Thyroid gland (tissue), 4 donors: ENCODE measurements around the gene STEEP1. TPM values are rescaled to one million over a fixed set of nuclear protein-coding genes. Genes with fewer than 3 reads are reported as not detected.

ENCODE experiments used
- DNase-seq, 2 donors: peaks; one replicate each; pipeline ENCODE4 v3.0.0-alpha.2; 2019
- H3K27ac ChIP-seq, 3 donors: fragments of 200-600 bp; sonication (generic); 1 replicate in 2 of 3; 2 replicates in 1 of 3; pipeline ENCODE4 v1.5.1; 2016 to 2019; ENCODE audit warnings: mild to moderate bottlenecking in 1 of 3, moderate library complexity in 1 of 3
- H3K27me3 ChIP-seq: fragments of 200-600 bp; sonication (generic); one replicate; pipeline ENCODE4 v1.5.1; 2019
- H3K36me3 ChIP-seq, 2 donors: fragments of 200-600 bp; sonication (generic); one replicate each; pipeline ENCODE4 v1.5.1; 2016 to 2019
- H3K4me1 ChIP-seq, 2 donors: fragments of 200-600 bp; sonication (generic); one replicate each; pipeline ENCODE4 v1.5.1; 2017 to 2019
- H3K4me3 ChIP-seq, 3 donors: fragments of 200-600 bp; sonication (generic); replicated peaks in 1 of 3; 1 replicate in 2 of 3; 2 replicates in 1 of 3; pipeline ENCODE4 v1.5.1; 2016; ENCODE audit warnings: mild to moderate bottlenecking in 1 of 3
- H3K9me3 ChIP-seq: fragments of 200-600 bp; sonication (generic); one replicate; pipeline ENCODE4 v1.5.1; 2017
- POLR2A ChIP-seq, 2 donors: fragments of 450-650 bp; IDR thresholded peaks; one replicate each; pipeline ENCODE4 v1.6.1; 2017; ENCODE audit warnings: antibody characterized with exemption in 2 of 2, mild to moderate bottlenecking in 2 of 2, moderate library complexity in 1 of 2
- WGBS, 2 donors: methylation state at CpG; one replicate each; pipeline ENCODE4 v1.1.5; 2017; 5-methylcytosine and 5-hydroxymethylcytosine counted together
- intact Hi-C: fragments of 100-400 bp; cut with DNase I; formaldehyde crosslinking; loops from one replicate; pipeline ENCODE4 v1.15.1; 2023
- total RNA-seq, 4 donors: library from RNA; depleted of rRNA; stranded (reverse); fragments of >200 nt; gene quantifications; one replicate each; pipeline ENCODE4 v1.2.3, GENCODE V29; 2016
- TF ChIP-seq, protein P1 (sequence below), 6 experiments: fragments of 200-600 bp in 3 of 6; fragments of 450-650 bp in 3 of 6; sonication (generic) in 3 of 6; IDR thresholded peaks; one replicate each; pipeline ENCODE4 v1.5.1; 2016 to 2019; ENCODE audit warnings: antibody characterized with exemption in 6 of 6, mild to moderate bottlenecking in 2 of 6, inconsistent platforms in 1 of 6, moderate library complexity in 1 of 6

STEEP1 gene
- total RNA-seq, 4 donors from 2014 or later = 20.6 to 42.0 (median 33.7) TPM

GRCh38 chrX:119488749-119489148 is 76.5 kb downstream of the STEEP1 start:
- intact Hi-C loops = no loop called here
- no peak overlapping the region for H3K4me3 ChIP-seq
- H3K4me1 ChIP-seq = peaks cover 5 to 17% of the 10 kb centered on the region in 2 donors
- DNase-seq = peak; percentile 65 to 70
- no peaks in the 10 kb centered on the region for H3K27me3 ChIP-seq
- no peaks in the 10 kb centered on the region for H3K9me3 ChIP-seq
- WGBS, 2 donors = 13 to 15% methylated on average over 7 to 8 of the region's 8 CpGs
- no peak overlapping the region for H3K27ac ChIP-seq
- H3K36me3 ChIP-seq = no peaks in the 10 kb centered on the region
- TF ChIP-seq, protein P1, sequence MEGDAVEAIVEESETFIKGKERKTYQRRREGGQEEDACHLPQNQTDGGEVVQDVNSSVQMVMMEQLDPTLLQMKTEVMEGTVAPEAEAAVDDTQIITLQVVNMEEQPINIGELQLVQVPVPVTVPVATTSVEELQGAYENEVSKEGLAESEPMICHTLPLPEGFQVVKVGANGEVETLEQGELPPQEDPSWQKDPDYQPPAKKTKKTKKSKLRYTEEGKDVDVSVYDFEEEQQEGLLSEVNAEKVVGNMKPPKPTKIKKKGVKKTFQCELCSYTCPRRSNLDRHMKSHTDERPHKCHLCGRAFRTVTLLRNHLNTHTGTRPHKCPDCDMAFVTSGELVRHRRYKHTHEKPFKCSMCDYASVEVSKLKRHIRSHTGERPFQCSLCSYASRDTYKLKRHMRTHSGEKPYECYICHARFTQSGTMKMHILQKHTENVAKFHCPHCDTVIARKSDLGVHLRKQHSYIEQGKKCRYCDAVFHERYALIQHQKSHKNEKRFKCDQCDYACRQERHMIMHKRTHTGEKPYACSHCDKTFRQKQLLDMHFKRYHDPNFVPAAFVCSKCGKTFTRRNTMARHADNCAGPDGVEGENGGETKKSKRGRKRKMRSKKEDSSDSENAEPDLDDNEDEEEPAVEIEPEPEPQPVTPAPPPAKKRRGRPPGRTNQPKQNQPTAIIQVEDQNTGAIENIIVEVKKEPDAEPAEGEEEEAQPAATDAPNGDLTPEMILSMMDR (IDR thresholded peaks at IDR 0.05) = peak in 5 of 6 experiments; percentile 38 to 62 (median 53)
- TF ChIP-seq POLR2A (IDR thresholded peaks at IDR 0.05) = no peak

Other genes with a start within 250 kb of the STEEP1 start
- 10 to 100 TPM in 2 of 4 donors, 1 to 10 TPM in 2; 2.6 to 19.2 (median 9.9) TPM for gene SLC25A43, start 166.1 kb downstream of the STEEP1 start, total RNA-seq
- gene SLC25A5, start 97.0 kb downstream of the STEEP1 start, total RNA-seq = 100 to 1,000 TPM; 110 to 269 (median 202) TPM
- gene UBE2A, start 9.2 kb upstream of the STEEP1 start, total RNA-seq = 10 to 100 TPM; 29.8 to 70.3 (median 41.3) TPM
- 1 to 10 TPM; 6.1 to 9.5 (median 7.9) TPM for gene NKRF, start 41.0 kb upstream of the STEEP1 start, total RNA-seq
- gene SEPTIN6, start 127.8 kb upstream of the STEEP1 start, total RNA-seq = 10 to 100 TPM in 3 of 4 donors, 1 to 10 TPM in 1; 6.1 to 15.0 (median 14.6) TPM
- not detected for gene SOWAHD, start 193.2 kb upstream of the STEEP1 start, total RNA-seq
- gene RPL39, start 226.2 kb upstream of the STEEP1 start, total RNA-seq = 1,000 to 10,000 TPM in 3 of 4 donors, 100 to 1,000 TPM in 1; 609 to 3,222 (median 2,121) TPM